ENCODE results near the gene GUCY2D.
"Not testable (repeated sequence)": the region's sequence is repeated elsewhere in the genome, so short reads cannot be mapped to it uniquely, and the experiment has no call there.

GUCY2D gene
- total RNA-seq = 0 to 0.13 reads per million in 2 experiments

- DNase-seq (ENCODE audit: low read depth) = no peak
Measured at GRCh38 chr17:8001976-8002720, at the start of gene GUCY2D. TSS of gene GUCY2D (plus strand) at chr17:8002615. CDS start at chr17:8003048, 433 bp downstream.

- not testable (repeated sequence) for DNase-seq (ENCODE audit: low read depth)
Measured at GRCh38 chr17:7953266-7953665, 49.1 kb upstream of the GUCY2D start.

GRCh38 chr17:7955414-7956227 lies 46.8 kb upstream of the GUCY2D start:
- DNase-seq (ENCODE audit: low read depth) = no peak

GRCh38 chr17:7956228-7956965 lies 46.0 kb upstream of the GUCY2D start:
- no peak for DNase-seq (ENCODE audit: low read depth)

- no peak for DNase-seq (ENCODE audit: low read depth)
Measured at GRCh38 chr17:7959503-7960253, 42.7 kb upstream of the GUCY2D start.

- DNase-seq (ENCODE audit: low read depth) = no peak
Measured at GRCh38 chr17:7961421-7961820, 41.0 kb upstream of the GUCY2D start.

- DNase-seq (ENCODE audit: low read depth) = no peak
Measured at GRCh38 chr17:7967751-7968150, 34.7 kb upstream of the GUCY2D start.

- no peak for DNase-seq (ENCODE audit: low read depth)
Measured at GRCh38 chr17:7969433-7969832, 33.0 kb upstream of the GUCY2D start.

- no peak for DNase-seq (ENCODE audit: low read depth)
Measured at GRCh38 chr17:7971651-7972050, 30.8 kb upstream of the GUCY2D start.

GRCh38 chr17:7972131-7972785 lies 30.2 kb upstream of the GUCY2D start:
- no peak for DNase-seq (ENCODE audit: low read depth)

- DNase-seq (ENCODE audit: low read depth) = no peak
Measured at GRCh38 chr17:7974638-7975131, 27.7 kb upstream of the GUCY2D start.

- no peak for DNase-seq (ENCODE audit: low read depth)
Measured at GRCh38 chr17:7977039-7977438, 25.4 kb upstream of the GUCY2D start.

GRCh38 chr17:7977805-7978204 lies 24.6 kb upstream of the GUCY2D start:
- DNase-seq (ENCODE audit: low read depth) = no peak

GRCh38 chr17:7982173-7982572 lies 20.2 kb upstream of the GUCY2D start:
- no peak for DNase-seq (ENCODE audit: low read depth)

GRCh38 chr17:7982666-7983065 lies 19.7 kb upstream of the GUCY2D start:
- DNase-seq (ENCODE audit: low read depth) = no peak

- no peak for DNase-seq (ENCODE audit: low read depth)
Measured at GRCh38 chr17:7984904-7985303, 17.5 kb upstream of the GUCY2D start.

- no peak for DNase-seq (ENCODE audit: low read depth)
Measured at GRCh38 chr17:7987112-7987893, 15.1 kb upstream of the GUCY2D start.

- peak; percentile 28 for DNase-seq (ENCODE audit: low read depth)
Measured at GRCh38 chr17:7988750-7989178, 13.7 kb upstream of the GUCY2D start.

GRCh38 chr17:7989781-7990655 lies 12.4 kb upstream of the GUCY2D start:
- peak; percentile 85 for DNase-seq (ENCODE audit: low read depth)

Data from T follicular helper cell (primary cell).